ENCODE measurements around the gene SRC.

The SRC gene

GRCh38 chr20:37436527-37437186 lies 90.7 kb downstream of the SRC start:
- no peak for DNase-seq

GRCh38 chr20:37437676-37438075 lies 91.7 kb downstream of the SRC start:
- DNase-seq = no peak

- no peak for DNase-seq
These were observed 92.7 kb downstream of the SRC start for GRCh38 chr20:37438464-37439222.

- DNase-seq = no peak
These were observed 93.4 kb downstream of the SRC start for GRCh38 chr20:37439223-37439933.

DNA sequence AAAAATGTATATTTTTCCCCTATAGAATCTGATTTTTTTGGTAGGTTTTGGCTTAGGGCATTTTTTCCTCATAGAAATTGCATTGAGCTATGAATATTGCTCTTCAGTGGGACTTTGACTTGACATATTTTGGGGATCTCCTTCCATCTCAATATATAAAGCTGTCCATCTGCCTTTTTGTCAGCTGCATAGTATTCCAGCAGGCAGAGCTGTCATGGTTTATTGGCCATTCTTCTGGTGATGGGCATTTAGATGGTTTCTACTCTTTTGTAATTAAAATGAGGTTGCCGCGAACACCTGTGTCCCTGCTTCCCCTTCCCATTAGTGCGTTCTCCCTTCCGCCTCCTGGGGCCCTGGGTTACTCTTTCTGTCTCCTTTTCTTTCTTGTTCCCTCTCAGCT lies 95.1 kb downstream of the SRC start:
- no peak for DNase-seq

GRCh38 chr20:37442547-37442946 lies 96.6 kb downstream of the SRC start:
- DNase-seq = no peak

DNA sequence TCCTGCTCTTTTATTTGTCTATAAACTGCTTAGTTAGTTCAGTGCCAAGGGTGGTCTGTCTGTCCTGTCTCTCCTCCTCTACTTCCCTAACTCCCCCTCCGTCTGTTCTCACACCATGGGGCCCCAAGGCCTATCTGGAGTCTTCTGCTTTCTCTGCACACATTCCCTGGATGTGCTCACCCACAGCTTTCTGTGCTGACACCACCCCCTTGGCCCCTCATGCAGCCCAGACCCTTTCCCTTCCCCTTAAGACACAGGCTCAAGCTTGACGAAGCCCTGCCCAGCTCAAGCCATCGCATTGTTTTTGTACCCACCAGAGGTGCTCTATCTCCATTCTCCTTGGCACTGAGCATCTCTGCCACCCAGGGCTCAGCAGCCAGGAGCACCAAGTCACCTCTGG lies 97.0 kb downstream of the SRC start:
- DNase-seq = no peak

DNA sequence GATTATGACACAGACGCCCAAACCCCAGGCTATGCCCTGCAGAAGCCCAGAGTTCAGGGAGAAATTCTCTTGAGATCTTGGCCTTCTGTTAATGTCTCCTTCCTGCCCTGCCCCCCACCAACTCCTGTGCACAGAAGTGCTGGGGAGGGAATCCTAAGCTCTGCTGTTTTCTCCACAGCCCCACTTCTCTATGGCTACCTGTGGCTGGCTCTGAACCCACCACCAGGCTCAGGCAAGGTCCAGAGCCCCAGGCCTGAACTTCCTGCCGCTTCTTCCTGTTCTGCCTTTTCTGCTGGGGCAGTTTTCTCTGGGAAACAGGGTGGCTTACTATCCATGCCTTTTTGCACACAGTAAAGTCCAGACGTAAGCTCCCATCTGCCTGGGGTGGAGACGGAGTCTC lies 97.7 kb downstream of the SRC start:
- DNase-seq = no peak

DNA sequence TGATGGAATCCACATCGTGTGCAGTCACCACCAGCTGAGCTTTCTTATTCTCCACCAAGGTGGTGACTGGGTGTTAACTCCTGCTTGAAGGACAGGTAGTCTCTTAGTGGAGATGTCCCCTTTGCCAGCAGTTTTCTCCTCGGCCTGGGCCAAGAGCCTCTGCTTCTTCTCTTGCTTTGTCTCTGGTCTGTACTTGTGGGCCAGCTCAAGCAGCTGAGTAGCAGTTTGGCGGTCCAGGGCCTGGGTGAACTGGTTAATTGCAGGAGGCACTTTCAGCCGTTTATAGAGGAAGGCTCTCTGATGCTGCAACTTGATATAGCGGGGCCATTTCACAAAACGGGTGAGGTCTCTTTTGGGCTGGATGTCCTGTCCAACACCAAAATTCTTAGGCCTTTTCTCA lies 99.1 kb downstream of the SRC start:
- DNase-seq = no peak

GRCh38 chr20:37446286-37447032 lies 100.5 kb downstream of the SRC start:
- no peak for DNase-seq

- DNase-seq = no peak
These were observed 101.7 kb downstream of the SRC start for GRCh38 chr20:37447688-37448087.

DNA sequence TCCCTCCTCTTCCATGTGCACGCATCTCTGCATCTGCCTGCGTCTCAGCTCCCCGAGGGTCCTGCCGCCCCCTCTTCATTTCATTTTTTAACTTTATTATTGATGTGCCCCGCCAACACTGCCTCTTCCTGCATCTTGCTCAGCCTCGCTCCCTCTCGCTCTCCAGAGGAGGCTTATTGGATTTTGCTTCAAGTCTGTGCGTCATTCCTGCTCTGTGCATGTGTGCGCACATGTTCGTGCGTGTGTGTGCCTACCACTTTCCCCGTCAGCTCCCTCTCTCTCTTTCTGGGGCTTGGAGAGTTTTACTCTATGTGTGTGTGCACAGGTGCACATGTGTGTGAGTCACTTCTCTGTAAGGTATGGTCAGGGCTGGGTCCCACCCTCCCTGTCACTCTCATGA lies 103.3 kb downstream of the SRC start:
- no peak for DNase-seq

GRCh38 chr20:37450344-37450743 lies 104.4 kb downstream of the SRC start:
- no peak for DNase-seq

GRCh38 chr20:37451616-37452015 lies 105.7 kb downstream of the SRC start:
- no peak for DNase-seq

DNA sequence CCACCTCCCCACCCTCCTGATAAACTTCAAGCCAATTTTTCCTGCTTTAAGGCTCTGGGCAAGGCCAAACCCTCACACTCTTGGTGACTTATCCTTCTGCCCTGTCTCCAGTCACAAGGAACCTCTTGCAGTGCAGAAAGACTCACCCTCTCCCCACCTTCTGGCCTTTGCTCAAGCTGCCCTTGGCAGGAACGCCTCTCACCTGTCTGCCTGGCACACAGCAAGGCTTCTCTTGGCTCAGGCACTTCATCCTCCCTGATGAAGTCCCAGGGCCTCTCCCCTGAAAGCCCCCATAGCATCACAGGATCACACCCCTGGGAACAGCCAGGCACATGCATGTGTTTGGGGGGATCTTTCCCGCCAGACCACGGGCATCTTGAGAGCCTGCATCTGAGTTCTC lies 106.3 kb downstream of the SRC start:
- no peak for DNase-seq

GRCh38 chr20:37453288-37453687 lies 107.3 kb downstream of the SRC start:
- no peak for DNase-seq

- no peak for DNase-seq
These were observed 107.9 kb downstream of the SRC start for GRCh38 chr20:37453836-37454235.

DNA sequence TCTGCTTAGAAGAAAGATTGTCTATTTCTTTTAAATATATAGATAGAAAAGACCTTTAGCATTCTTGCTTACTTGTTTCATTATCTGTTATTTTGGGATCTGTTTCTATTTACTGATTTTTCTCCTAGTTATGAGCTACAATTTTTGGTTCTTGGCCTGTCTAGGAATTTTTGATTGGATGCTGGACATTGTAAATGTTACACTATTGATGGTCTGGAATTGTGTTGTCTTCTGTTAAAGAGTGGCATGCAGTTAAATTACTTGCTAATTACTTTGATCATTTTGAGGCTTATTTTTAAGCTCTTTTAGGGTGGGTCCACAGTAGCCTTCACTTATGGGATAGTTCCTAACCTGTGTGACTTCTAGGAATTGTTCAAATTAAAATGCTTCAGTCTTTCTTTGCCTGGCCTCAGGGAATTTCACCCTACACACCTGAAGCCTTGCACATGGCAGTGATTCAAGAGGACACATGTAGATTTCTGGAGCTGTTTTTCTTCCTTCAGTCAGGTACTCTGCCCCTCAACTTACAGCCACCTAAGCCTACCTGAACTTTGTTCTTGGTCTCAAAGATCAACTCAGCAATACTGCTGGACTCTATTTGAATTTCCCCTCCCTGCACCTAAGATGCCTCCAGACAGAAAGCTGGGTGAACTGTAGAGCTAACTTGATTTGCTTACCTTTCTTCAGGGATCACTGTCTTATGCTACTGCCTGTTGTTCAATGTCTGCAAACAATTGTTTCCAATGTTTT lies 108.9 kb downstream of the SRC start:
- no peak for DNase-seq
